HG03342 (cell line): Measurements from ENCODE around the gene KLRC4.
"Not testable (repeated sequence)": the region's sequence is repeated elsewhere in the genome, so short reads cannot be mapped to it uniquely, and the experiment has no call there.

ENCODE experiments used
- ATAC-seq: cut with Tn5 transposase; IDR thresholded peaks from one replicate; pipeline ENCODE4 v1.9.1; 2021; ENCODE audit warnings: mild to moderate bottlenecking, moderate library complexity; ENCODE audit not compliant: unreplicated experiment

The KLRC4 gene

GRCh38 chr12:10409392-10409791, at the start of gene KLRC4:
KLRC4 (minus strand) TSS chr12:10409757; CDS start chr12:10409575, 182 bp downstream.
- no peak for ATAC-seq

GRCh38 chr12:10457760-10458159, 48.2 kb upstream of the KLRC4 start:
- ATAC-seq: no peak

- no peak for ATAC-seq
These were observed 47.3 kb upstream of the KLRC4 start for GRCh38 chr12:10456856-10457255.

- ATAC-seq: no peak
These were observed 46.2 kb upstream of the KLRC4 start for GRCh38 chr12:10455766-10456165.

- ATAC-seq: no peak
These were observed 45.0 kb upstream of the KLRC4 start for GRCh38 chr12:10454531-10454930.

- ATAC-seq: no peak
These were observed 43.6 kb upstream of the KLRC4 start, which contains the start of gene KLRC1 for GRCh38 chr12:10453156-10453555. KLRC1 (minus strand) TSS chr12:10453377; CDS start chr12:10451156, 2,221 bp downstream.

- no peak for ATAC-seq
These were observed 38.7 kb upstream of the KLRC4 start for GRCh38 chr12:10448236-10448635.

GRCh38 chr12:10446052-10446451, 36.5 kb upstream of the KLRC4 start:
- not testable (repeated sequence) for ATAC-seq

- not testable (repeated sequence) for ATAC-seq
These were observed 31.6 kb upstream of the KLRC4 start for GRCh38 chr12:10441144-10441543.

- ATAC-seq: not testable (repeated sequence)
These were observed 30.2 kb upstream of the KLRC4 start for GRCh38 chr12:10439608-10440274.

- ATAC-seq: not testable (repeated sequence)
These were observed 28.0 kb upstream of the KLRC4 start for GRCh38 chr12:10437601-10438000.

- ATAC-seq: not testable (repeated sequence)
These were observed 26.3 kb upstream of the KLRC4 start, which contains the start of gene KLRC2 for GRCh38 chr12:10435816-10436215. KLRC2 (minus strand) TSS chr12:10436010; CDS start chr12:10435986, 24 bp downstream.

- ATAC-seq: not testable (repeated sequence)
These were observed 21.1 kb upstream of the KLRC4 start for GRCh38 chr12:10430623-10431022.

- not testable (repeated sequence) for ATAC-seq
These were observed 16.4 kb upstream of the KLRC4 start for GRCh38 chr12:10425938-10426337.

GRCh38 chr12:10424260-10424899, 14.8 kb upstream of the KLRC4 start:
- not testable (repeated sequence) for ATAC-seq

GRCh38 chr12:10422159-10422558, 12.6 kb upstream of the KLRC4 start:
- not testable (repeated sequence) for ATAC-seq

GRCh38 chr12:10420334-10420733, 10.8 kb upstream of the KLRC4 start, which contains the start of gene KLRC3:
KLRC3 (minus strand) TSS chr12:10420595; CDS start chr12:10420550, 45 bp downstream.
- ATAC-seq: not testable (repeated sequence)

- ATAC-seq: no peak
These were observed 715 bp downstream of the KLRC4 start for GRCh38 chr12:10408842-10409241.

- no peak for ATAC-seq
These were observed 2.8 kb downstream of the KLRC4 start for GRCh38 chr12:10406725-10407124.

GRCh38 chr12:10405294-10405693, 4.3 kb downstream of the KLRC4 start:
- no peak for ATAC-seq

- no peak for ATAC-seq
These were observed 4.8 kb downstream of the KLRC4 start for GRCh38 chr12:10404798-10405197.

GRCh38 chr12:10400829-10401228, 8.7 kb downstream of the KLRC4 start:
- ATAC-seq: no peak
